RWPE2 (cell line): Measurements from ENCODE around the gene MAP2K3.
A peak's percentile ranks its signal among the peaks of the same experiment; 100 is the strongest.

Experiments used
- ATAC-seq: fragments of 200-7000 bp; cut with Tn5 transposase; 3 replicates; pipeline ENCODE4 v1.9.1; 2021; ENCODE audit warnings: low read depth
- DNase-seq: peaks from one replicate; pipeline ENCODE4 v3.0.0-alpha.2; 2020; ENCODE audit warnings: low spot score
- H3K27ac ChIP-seq: fragments of 450-650 bp; 2 replicates; pipeline ENCODE4 v1.5.1; 2017; ENCODE audit warnings: mild to moderate bottlenecking; ENCODE audit not compliant: poor library complexity, severe bottlenecking
- H3K27me3 ChIP-seq: fragments of 250-450 bp; sonication (Bioruptor Pico); 2 replicates; pipeline ENCODE4 v1.5.1; 2021; ENCODE audit warnings: mild to moderate bottlenecking, moderate library complexity; ENCODE audit not compliant: insufficient read depth, poor library complexity, severe bottlenecking
- H3K36me3 ChIP-seq: fragments of 250-450 bp; sonication (Bioruptor Pico); 2 replicates; pipeline ENCODE4 v1.5.1; 2020; ENCODE audit warnings: low read depth, mild to moderate bottlenecking, moderate library complexity
- H3K4me1 ChIP-seq: fragments of 250-450 bp; sonication (Bioruptor Pico); 2 replicates; pipeline ENCODE4 v1.5.1; 2021; ENCODE audit warnings: mild to moderate bottlenecking, moderate library complexity; ENCODE audit not compliant: insufficient read depth, poor library complexity, severe bottlenecking
- H3K4me3 ChIP-seq: fragments of 250-450 bp; sonication (Bioruptor Pico); 2 replicates; pipeline ENCODE4 v1.5.1; 2021; ENCODE audit warnings: mild to moderate bottlenecking, moderate library complexity; ENCODE audit not compliant: severe bottlenecking
- H3K9me3 ChIP-seq: fragments of 250-450 bp; sonication (Bioruptor Pico); 2 replicates; pipeline ENCODE4 v1.5.1; 2021; ENCODE audit warnings: mild to moderate bottlenecking, moderate library complexity; ENCODE audit not compliant: severe bottlenecking
- TF ChIP-seq, protein P1 (sequence below): fragments of 450-650 bp; IDR thresholded peaks from one replicate; pipeline ENCODE4 v1.5.1; 2017; ENCODE audit warnings: mild to moderate bottlenecking, moderate library complexity; ENCODE audit not compliant: poor library complexity, severe bottlenecking

MAP2K3 gene

GRCh38 chr17:21249920-21250703 lies 34.4 kb upstream of the MAP2K3 start:
- no peak for DNase-seq
- Histone ChIP-seq H3K4me3 (no peak overlapping the region), H3K27ac (no peak overlapping the region), H3K27me3 (no peaks in the 10 kb centered on the region), H3K4me1 (peaks cover 10% of the 10 kb centered on the region), H3K9me3 (no peaks in the 10 kb centered on the region), H3K36me3 (no peaks in the 10 kb centered on the region)
- TF ChIP-seq, protein P1, sequence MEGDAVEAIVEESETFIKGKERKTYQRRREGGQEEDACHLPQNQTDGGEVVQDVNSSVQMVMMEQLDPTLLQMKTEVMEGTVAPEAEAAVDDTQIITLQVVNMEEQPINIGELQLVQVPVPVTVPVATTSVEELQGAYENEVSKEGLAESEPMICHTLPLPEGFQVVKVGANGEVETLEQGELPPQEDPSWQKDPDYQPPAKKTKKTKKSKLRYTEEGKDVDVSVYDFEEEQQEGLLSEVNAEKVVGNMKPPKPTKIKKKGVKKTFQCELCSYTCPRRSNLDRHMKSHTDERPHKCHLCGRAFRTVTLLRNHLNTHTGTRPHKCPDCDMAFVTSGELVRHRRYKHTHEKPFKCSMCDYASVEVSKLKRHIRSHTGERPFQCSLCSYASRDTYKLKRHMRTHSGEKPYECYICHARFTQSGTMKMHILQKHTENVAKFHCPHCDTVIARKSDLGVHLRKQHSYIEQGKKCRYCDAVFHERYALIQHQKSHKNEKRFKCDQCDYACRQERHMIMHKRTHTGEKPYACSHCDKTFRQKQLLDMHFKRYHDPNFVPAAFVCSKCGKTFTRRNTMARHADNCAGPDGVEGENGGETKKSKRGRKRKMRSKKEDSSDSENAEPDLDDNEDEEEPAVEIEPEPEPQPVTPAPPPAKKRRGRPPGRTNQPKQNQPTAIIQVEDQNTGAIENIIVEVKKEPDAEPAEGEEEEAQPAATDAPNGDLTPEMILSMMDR, result no peak
- no peak for ATAC-seq

DNA sequence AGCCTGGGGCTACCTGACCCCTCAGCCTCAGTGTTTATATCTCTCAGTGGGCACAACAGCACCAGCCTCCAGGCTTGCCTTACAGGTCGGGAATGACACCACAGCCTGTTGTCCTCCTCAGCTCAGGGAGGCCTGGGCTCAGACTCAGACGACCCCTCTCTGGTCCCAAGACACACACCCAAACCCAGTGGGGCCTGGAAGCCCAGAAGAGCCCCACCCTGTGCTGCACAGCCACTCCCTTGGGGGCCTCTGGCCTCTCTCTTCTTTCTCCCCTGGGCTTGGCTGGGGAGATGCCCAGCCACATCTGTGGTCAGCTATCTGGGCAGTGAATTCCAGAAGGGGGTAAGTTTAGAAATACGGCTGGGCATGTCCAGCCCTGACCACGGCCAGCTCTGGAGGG lies 33.7 kb upstream of the MAP2K3 start:
- no peak for ATAC-seq
- TF ChIP-seq, protein P1, result no peak

DNA sequence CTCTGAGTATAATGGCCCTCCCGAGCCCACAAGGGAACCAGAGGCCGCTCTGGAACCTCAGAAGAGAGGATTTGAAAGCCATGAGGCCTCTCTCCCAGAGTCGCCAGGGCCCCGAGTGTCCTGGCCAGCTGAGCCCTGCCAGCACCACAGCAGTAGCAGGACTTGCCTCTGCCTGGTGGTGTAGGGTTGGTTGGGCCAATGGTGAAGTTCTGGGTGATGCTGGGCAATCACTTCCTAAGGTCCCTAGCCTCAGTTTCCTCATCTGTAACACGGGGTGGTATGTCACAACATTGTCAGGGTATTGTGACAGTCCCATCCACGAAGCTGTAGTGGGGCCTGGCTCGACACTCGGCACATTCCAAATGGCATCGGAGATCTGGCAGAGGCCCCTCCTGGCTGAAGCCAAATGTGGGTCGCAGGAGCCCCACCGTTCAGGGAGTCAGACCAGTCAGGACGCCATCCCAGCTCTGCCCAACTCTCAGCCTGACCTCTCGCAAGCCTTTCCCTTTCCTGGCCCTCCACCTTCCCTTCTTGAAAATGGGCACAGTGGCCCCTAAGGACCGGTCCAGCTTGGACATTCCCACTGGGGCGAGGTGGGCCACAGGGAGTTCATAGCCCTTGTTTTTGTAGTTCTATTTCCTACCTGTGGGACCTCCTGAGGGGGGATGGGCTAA lies 33.0 kb upstream of the MAP2K3 start:
- TF ChIP-seq, protein P1, result no peak
- Histone ChIP-seq H3K4me3 (no peak overlapping the region), H3K27me3 (no peaks in the 10 kb centered on the region), H3K36me3 (no peaks in the 10 kb centered on the region), H3K9me3 (no peaks in the 10 kb centered on the region), H3K27ac (no peak overlapping the region), H3K4me1 (peaks cover 10% of the 10 kb centered on the region)
- DNase-seq (no peak), ATAC-seq (no peak)

More for the DNA sequence above, 33.7 kb upstream of the MAP2K3 start:
- no peak for DNase-seq
- Histone ChIP-seq H3K27me3 (no peaks in the 10 kb centered on the region), H3K27ac (no peak overlapping the region), H3K4me1 (peaks cover 10% of the 10 kb centered on the region), H3K9me3 (no peaks in the 10 kb centered on the region), H3K4me3 (no peak overlapping the region), H3K36me3 (no peaks in the 10 kb centered on the region)

DNA sequence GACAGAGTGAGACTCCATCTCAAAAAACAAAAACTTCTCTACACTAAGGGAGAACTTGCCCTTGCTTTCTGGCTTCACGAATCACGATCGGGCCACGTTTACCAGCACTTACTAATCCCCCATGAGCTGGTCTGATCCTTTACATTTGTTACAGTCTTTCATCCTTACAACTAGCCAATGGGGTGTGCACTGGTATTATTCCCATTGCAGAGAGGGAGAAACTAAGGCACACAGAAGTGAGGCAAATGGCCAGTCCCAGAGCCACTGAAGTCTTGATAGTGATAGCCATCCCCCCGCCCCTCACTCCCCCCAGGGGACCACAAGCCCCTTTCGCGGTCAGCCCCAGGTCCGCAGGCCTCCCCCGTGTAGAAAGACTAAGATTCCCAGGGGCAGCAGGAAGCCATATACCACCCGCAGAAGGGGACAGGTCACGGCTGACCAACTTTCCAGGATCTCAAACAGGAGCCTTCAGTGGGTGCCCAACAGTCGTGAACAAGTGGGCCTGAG lies 32.2 kb upstream of the MAP2K3 start:
- Histone ChIP-seq H3K36me3 (no peaks in the 10 kb centered on the region), H3K27me3 (no peaks in the 10 kb centered on the region), H3K9me3 (no peaks in the 10 kb centered on the region), H3K4me1 (peaks cover 19% of the 10 kb centered on the region), H3K27ac (no peak overlapping the region), H3K4me3 (peak overlapping the region; percentile 63)
- ATAC-seq (no peak), DNase-seq (no peak)
- TF ChIP-seq, protein P1, result no peak
